Sigmoid colon (tissue), 7 donors: ENCODE measurements around the gene USP49. TPM values are rescaled to one million over a fixed set of nuclear protein-coding genes. Genes with fewer than 3 reads are reported as not detected.
A peak's percentile ranks its signal among the peaks of the same experiment; 100 is the strongest.
"Not testable (repeated sequence)": the region's sequence is repeated elsewhere in the genome, so short reads cannot be mapped to it uniquely, and the experiment has no call there.

Source experiments
- DNase-seq: peaks from one replicate; pipeline ENCODE4 v3.0.0-alpha.2; 2019
- H3K27ac ChIP-seq, 4 donors: fragments of 200-600 bp; sonication (generic); one replicate each; pipeline ENCODE4 v1.5.1; 2016 to 2019; ENCODE audit warnings: mild to moderate bottlenecking in 1 of 4
- H3K27me3 ChIP-seq, 3 donors: fragments of 200-600 bp; sonication (generic); one replicate each; pipeline ENCODE4 v1.5.1; 2019; ENCODE audit warnings: mild to moderate bottlenecking in 1 of 3
- H3K36me3 ChIP-seq, 4 donors: fragments of 200-600 bp; sonication (generic); one replicate each; pipeline ENCODE4 v1.5.1; 2016 to 2019
- H3K4me1 ChIP-seq, 4 donors: fragments of 200-600 bp; sonication (generic); one replicate each; pipeline ENCODE4 v1.5.1; 2017 to 2019
- H3K4me3 ChIP-seq, 4 donors: fragments of 200-600 bp; sonication (generic); one replicate each; pipeline ENCODE4 v1.5.1; 2017 to 2019; ENCODE audit warnings: mild to moderate bottlenecking in 2 of 4, moderate library complexity in 1 of 4
- H3K9me3 ChIP-seq, 4 donors: fragments of 200-600 bp in 3 of 4; sonication (generic) in 3 of 4; one replicate each; pipeline versions ENCODE4 v1.5.1 to v1.6.1; 2013 to 2019
- EP300 ChIP-seq, 4 donors: sonication (generic); formaldehyde crosslinking; IDR thresholded peaks; one replicate each; pipeline ENCODE4 v1.6.1; 2017; ENCODE audit warnings: antibody characterized with exemption in 4 of 4
- POLR2A ChIP-seq, 2 donors: fragments of 450-650 bp; IDR thresholded peaks; one replicate each; pipeline ENCODE4 v1.6.1; 2016; ENCODE audit warnings: antibody characterized with exemption in 2 of 2, mild to moderate bottlenecking in 2 of 2, moderate library complexity in 2 of 2
- POLR2AphosphoS5 ChIP-seq, 4 donors: sonication (generic); formaldehyde crosslinking; IDR thresholded peaks; one replicate each; pipeline ENCODE4 v1.6.1; 2017; ENCODE audit warnings: antibody characterized with exemption in 4 of 4
- WGBS, 2 donors: extraction: QIAGEN DNeasy Blood & Tissue Kit; methylation state at CpG; one replicate each; pipeline ENCODE4 v1.1.7; 2013; 5-methylcytosine and 5-hydroxymethylcytosine counted together
- intact Hi-C: fragments of 100-400 bp; cut with DNase I; formaldehyde crosslinking; loops from one replicate; pipeline ENCODE4 v1.15.1; 2023
- polyA plus RNA-seq, 3 donors: library from polyadenylated mRNA; stranded (reverse); fragments of 200-250 nt; gene quantifications; one replicate each; pipeline ENCODE4 v1.2.3, GENCODE V29; 2013
- total RNA-seq, 4 donors: library from RNA; depleted of rRNA; stranded (reverse); fragments of >200 nt; gene quantifications; one replicate each; pipeline ENCODE4 v1.1.0, GENCODE V29; 2016
- TF ChIP-seq, protein P1 (sequence below), 4 experiments: fragments of 450-650 bp in 3 of 4; fragments of 200-600 bp in 1 of 4; IDR thresholded peaks; one replicate each; pipeline ENCODE4 v1.5.1; 2016 to 2019; ENCODE audit warnings: antibody characterized with exemption in 4 of 4, mild to moderate bottlenecking in 3 of 4, moderate library complexity in 2 of 4
- donor health status: healthy with polysubstance abuse.
- donor health status: Bipolar disorder and iron deficiency.
- donor health status: healthy.

The USP49 gene
- total and polyA plus RNA-seq, 7 donors = 0.23 to 10.0 (median 2.1) TPM

DNA sequence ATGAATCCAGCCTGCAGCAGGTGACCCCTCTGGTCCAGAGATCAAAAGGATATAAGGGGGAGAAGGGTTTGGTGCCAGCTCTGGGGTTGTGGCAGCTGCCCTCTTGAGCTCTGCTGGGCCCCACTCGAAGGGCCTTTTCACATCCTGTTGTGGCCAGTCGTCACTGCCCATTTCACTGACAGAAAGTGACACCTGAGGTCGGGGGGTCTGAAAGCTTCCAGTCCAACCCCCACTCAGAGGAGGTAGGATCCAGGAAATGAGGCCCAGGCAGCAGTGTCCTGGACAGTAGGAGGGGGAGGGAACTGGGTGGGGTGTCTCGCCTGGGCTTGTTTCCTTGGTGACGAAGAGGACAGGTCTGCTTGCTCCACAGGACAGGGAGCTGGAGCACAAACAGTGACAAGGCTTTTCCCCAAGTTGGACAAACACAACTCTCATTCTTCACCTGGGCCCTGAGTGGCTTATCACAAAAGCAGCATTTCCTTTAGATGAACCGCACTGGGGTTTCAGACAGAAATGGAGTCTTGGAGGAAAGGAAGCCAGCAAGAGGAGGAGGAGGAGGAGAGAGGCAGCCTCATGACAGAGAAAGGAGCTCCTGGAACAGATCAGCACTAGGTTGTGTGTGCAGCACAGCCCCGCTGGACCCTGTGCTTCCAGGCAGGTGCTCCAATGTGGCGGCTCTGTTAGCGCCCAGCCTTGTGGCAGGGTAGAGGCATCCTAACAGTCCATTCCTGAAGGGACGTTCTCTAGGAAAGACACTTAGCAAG, 126.4 kb downstream of the USP49 start:
- Histone ChIP-seq H3K27me3 (no peaks in the 10 kb centered on the region), H3K9me3 (no peaks in the 10 kb centered on the region), H3K36me3 (peaks cover 0 to 43% (median 24%) of the 10 kb centered on the region in 4 donors), H3K4me3 (no peak overlapping the region), H3K27ac (no peak overlapping the region), H3K4me1 (peaks cover 0 to 10% (median 7%) of the 10 kb centered on the region in 4 donors)
- intact Hi-C loops = no loop called here
- 40 to 60% methylated on average over 10 of the region's 10 CpGs for WGBS, 2 donors
- TF ChIP-seq POLR2AphosphoS5 (IDR thresholded peaks at IDR 0.05) = no peak
- TF ChIP-seq EP300 (IDR thresholded peaks at IDR 0.05) = no peak
- TF ChIP-seq, protein P1, sequence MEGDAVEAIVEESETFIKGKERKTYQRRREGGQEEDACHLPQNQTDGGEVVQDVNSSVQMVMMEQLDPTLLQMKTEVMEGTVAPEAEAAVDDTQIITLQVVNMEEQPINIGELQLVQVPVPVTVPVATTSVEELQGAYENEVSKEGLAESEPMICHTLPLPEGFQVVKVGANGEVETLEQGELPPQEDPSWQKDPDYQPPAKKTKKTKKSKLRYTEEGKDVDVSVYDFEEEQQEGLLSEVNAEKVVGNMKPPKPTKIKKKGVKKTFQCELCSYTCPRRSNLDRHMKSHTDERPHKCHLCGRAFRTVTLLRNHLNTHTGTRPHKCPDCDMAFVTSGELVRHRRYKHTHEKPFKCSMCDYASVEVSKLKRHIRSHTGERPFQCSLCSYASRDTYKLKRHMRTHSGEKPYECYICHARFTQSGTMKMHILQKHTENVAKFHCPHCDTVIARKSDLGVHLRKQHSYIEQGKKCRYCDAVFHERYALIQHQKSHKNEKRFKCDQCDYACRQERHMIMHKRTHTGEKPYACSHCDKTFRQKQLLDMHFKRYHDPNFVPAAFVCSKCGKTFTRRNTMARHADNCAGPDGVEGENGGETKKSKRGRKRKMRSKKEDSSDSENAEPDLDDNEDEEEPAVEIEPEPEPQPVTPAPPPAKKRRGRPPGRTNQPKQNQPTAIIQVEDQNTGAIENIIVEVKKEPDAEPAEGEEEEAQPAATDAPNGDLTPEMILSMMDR (IDR thresholded peaks at IDR 0.05) = no peak
- no peak for TF ChIP-seq POLR2A (IDR thresholded peaks at IDR 0.05)
- DNase-seq = no peak

DNA sequence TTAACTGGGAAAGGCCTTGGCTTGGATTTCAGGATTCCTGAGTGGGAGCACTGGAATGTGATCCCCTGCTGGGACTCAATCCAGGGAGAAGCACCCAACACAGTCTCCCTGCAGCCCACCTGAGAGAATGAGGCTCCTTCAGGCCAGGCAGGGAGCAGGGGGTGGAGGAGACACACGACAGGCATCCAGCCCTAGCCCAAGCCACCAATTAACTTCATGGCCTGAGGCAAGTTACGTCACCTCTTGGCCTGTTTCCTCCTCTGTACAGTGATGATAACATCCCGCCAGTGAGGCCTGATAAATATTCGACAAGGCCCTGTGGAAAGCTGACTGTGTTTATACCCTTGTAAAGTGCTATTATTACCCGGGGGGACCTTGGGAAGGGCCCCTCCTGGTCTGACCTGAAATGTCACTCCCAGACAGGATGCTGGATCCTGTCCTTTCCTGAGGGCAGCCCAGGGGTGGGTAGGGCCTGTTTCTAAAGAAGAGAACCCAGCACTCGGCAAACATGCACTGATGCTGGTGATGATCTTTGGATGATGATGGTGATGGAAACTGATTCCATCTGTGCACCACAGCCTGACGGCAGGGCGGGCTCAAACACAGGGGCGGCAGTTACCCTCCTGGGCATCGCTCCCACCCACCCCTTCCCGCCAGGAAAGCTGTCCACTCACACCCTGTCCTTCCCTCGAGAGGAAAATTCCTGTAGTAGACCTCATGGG, 127.9 kb downstream of the USP49 start:
- no peaks in the 10 kb centered on the region for H3K9me3 ChIP-seq
- peak overlapping the region; percentile 14 to 53 (median 50) for H3K27ac ChIP-seq
- intact Hi-C loops = no loop called here
- H3K4me1 ChIP-seq = peaks cover 0 to 10% (median 7%) of the 10 kb centered on the region in 4 donors
- TF ChIP-seq POLR2A (IDR thresholded peaks at IDR 0.05) = no peak
- no peak for TF ChIP-seq EP300 (IDR thresholded peaks at IDR 0.05)
- TF ChIP-seq, protein P1 (IDR thresholded peaks at IDR 0.05) = no peak
- TF ChIP-seq POLR2AphosphoS5 (IDR thresholded peaks at IDR 0.05) = no peak
- peaks cover 0 to 28% (median 15%) of the 10 kb centered on the region in 4 donors for H3K36me3 ChIP-seq
- WGBS, 2 donors = 50 to 56% methylated on average over 12 of the region's 12 CpGs
- DNase-seq = peak; percentile 74
- H3K27me3 ChIP-seq = no peaks in the 10 kb centered on the region
- H3K4me3 ChIP-seq = no peak overlapping the region

DNA sequence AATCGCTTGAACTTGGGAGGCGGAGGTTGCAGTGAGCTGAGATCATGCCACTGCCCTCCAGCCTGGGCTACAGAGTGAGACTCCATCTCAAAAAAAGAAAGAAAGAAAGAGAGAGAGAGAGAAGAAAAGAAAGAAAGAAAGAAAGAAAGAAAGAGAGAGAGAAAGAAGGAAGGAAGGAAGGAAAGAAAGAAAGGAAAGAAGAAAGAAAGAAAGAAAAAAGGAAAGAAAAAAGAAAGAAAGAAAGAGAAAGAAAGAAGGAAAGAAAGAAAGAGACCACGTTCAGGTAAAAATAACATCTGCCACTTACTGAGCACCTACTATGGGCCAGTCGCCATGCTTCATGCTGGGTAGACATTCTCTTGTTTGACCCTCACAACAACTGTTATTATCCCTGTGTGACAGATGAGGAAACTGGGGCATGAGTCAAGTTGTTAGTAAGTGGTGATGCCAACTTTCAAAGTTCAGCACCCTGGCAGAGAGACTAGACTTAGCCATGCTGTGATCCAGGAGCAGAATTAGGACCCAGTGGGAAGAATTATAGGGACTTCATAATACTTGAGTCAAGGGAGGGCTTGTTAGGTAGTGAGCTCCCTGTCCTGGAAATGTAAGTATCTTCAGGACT, 129.0 kb downstream of the USP49 start:
- H3K36me3 ChIP-seq = peaks cover 0 to 17% (median 6%) of the 10 kb centered on the region in 4 donors
- H3K4me3 ChIP-seq, H3K27ac ChIP-seq, intact Hi-C loops, H3K27me3 ChIP-seq, H3K9me3 ChIP-seq, DNase-seq: not testable (repeated sequence)
- H3K4me1 ChIP-seq = peaks cover 0 to 10% (median 7%) of the 10 kb centered on the region in 4 donors
- 89 to 95% methylated on average over 4 of the region's 4 CpGs for WGBS, 2 donors

DNA sequence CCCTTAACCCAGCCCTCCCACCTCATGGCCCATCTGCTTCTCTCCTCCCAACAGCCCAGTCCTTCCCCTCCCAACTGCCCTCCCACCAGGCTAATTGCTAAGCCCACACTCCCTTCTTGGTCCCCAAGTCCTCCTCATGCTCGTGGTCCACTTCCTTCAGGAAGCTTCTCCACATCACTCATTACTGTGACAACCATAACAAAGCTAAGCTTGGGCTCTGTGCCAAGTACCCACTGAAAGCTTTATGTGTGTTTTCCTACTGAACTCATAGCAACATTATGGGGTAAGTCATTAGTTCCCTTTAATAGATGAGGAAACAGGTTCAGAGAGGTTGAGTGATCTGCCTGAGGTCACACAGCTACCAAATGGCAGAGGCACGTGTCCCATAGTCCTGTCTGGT, 131.7 kb downstream of the USP49 start:
- H3K36me3 ChIP-seq = no peaks in the 10 kb centered on the region
- WGBS, 2 donors = 37 to 42% methylated on average over 2 of the region's 2 CpGs
- H3K27me3 ChIP-seq = no peaks in the 10 kb centered on the region
- H3K4me1 ChIP-seq = peaks cover 0 to 10% (median 7%) of the 10 kb centered on the region in 4 donors
- TF ChIP-seq EP300 (IDR thresholded peaks at IDR 0.05) (no peak), POLR2AphosphoS5 (IDR thresholded peaks at IDR 0.05) (no peak), POLR2A (IDR thresholded peaks at IDR 0.05) (no peak)
- TF ChIP-seq, protein P1 (IDR thresholded peaks at IDR 0.05) = no peak
- H3K9me3 ChIP-seq = no peaks in the 10 kb centered on the region
- intact Hi-C loops = no loop called here
- DNase-seq = no peak
- H3K4me3 ChIP-seq = no peak overlapping the region
- H3K27ac ChIP-seq = no peak overlapping the region
